ENCODE data around the gene PDZRN4.

DNA sequence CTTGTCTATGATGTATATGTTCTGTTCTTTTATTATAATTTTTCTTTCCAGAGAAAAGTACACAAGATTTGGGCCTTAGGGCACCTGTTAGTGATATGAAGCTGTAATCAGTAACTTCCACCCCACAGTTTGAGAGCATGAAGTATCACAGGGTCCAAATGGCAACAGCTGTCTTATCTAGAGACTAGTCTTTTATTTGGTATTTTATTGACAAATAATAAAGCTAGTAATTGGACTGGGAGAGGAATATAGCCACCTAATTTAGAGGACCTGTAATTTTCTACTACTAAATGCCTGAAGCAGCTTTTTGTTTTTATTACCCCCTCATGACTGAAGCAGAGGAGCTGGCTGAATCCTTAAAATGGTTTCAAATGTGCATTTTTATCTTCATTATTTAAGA is 174.8 kb downstream of the PDZRN4 start:
- TF ChIP-seq HDGF (IDR thresholded peaks at IDR 0.05; ENCODE audit: borderline replicate concordance) (no peak), ELF4 (IDR thresholded peaks at IDR 0.05) (no peak), SP1 (IDR thresholded peaks at IDR 0.05) (no peak), FOXA1 (IDR thresholded peaks at IDR 0.05) (no peak)

Measured in HEK293T (cell line).